ENCODE data around the gene TBX2.
A peak's percentile ranks its signal among the peaks of the same experiment; 100 is the strongest.
"Not testable (repeated sequence)": the region's sequence is repeated elsewhere in the genome, so short reads cannot be mapped to it uniquely, and the experiment has no call there.

Gene TBX2

GRCh38 chr17:61415374-61416210, 15.9 kb downstream of the TBX2 start:
- no peak for DNase-seq

- DNase-seq: no peak
Measured at GRCh38 chr17:61416211-61416539, 16.5 kb downstream of the TBX2 start.

DNA sequence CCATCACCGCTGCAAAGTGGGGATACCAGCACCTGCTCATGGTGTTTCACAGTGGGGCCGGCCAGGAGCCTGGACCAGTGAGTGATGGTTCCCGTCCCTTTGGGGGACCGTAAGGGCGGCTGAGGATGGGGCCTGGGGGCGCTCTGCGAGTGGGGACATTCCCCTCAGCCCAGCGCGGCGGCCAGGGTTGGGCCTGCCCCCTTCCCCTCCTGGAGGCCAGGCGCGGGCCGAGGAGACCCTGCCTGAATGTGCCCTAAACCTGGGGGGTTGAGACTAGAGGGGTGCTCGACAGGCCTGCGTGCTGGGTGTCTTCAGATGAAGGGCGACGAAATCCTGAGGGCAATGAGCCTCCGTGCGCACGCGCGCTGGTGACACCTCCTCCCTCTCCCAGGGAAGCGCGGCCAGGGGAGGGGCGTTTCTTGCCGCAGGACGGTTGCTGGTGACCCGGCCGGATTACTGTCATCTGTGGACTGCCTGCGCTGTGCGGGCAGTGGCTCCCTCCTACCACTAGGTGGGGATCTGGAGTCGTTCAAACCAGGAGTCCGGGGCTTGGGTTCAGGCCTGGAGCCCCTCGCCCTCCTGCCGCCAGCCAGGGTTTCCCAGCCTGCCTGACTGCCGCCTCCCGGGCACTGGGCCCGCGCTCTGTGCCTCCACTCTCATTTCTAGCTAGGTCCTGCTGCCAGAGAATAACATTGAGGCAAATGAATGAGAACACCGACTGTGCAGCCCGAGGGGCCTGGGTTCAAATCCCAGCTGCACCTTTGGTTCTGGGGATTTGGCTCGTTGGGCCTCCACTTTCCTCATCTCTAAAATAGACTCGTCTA, 17.1 kb downstream of the TBX2 start:
- peak; percentile 51 for DNase-seq

- no peak for DNase-seq
Measured at GRCh38 chr17:61418449-61418848, 18.8 kb downstream of the TBX2 start.

- DNase-seq: no peak
Measured at GRCh38 chr17:61419496-61420046, 19.9 kb downstream of the TBX2 start.

- DNase-seq: no peak
Measured at GRCh38 chr17:61420052-61420451, 20.4 kb downstream of the TBX2 start.

- no peak for DNase-seq
Measured at GRCh38 chr17:61420745-61421398, 21.2 kb downstream of the TBX2 start.

DNA sequence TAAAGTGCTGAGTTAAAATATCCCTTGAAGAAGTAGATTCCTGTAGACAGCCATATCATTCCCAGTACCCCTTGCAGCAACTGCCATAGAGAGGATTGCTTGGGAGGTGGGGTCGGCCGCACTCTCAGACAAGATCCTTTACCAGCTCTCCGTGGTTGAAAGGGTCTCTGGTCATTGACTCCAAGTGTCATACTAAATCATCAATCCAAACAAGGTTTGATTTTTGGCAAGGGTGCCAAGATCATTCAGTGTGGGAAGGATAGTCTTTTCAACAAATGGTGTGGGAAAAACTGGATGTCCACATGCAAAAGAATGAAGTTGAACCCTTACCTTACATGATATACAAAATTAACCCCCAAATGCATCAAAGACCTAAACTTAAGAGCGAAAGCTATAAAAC, 21.8 kb downstream of the TBX2 start:
- DNase-seq: no peak

- no peak for DNase-seq
Measured at GRCh38 chr17:61422116-61422799, 22.6 kb downstream of the TBX2 start.

DNA sequence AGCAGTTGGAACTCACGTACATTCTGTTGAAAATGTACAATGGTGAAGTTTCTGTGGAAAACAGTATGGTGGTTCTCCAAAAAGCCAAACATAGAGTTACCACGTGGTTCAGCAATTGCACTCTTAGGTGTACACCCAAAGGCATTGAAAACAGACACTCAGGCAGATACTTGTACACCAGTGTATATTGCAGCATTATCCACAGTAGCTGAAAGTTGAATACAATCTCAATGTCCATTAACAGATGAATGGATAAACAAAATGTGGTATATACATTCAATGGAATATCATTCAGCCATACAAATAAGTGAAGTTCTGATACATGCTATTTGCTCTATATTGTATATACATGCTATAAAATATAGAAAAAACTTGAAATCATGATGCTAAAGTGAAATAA, 23.2 kb downstream of the TBX2 start:
- DNase-seq: no peak

DNA sequence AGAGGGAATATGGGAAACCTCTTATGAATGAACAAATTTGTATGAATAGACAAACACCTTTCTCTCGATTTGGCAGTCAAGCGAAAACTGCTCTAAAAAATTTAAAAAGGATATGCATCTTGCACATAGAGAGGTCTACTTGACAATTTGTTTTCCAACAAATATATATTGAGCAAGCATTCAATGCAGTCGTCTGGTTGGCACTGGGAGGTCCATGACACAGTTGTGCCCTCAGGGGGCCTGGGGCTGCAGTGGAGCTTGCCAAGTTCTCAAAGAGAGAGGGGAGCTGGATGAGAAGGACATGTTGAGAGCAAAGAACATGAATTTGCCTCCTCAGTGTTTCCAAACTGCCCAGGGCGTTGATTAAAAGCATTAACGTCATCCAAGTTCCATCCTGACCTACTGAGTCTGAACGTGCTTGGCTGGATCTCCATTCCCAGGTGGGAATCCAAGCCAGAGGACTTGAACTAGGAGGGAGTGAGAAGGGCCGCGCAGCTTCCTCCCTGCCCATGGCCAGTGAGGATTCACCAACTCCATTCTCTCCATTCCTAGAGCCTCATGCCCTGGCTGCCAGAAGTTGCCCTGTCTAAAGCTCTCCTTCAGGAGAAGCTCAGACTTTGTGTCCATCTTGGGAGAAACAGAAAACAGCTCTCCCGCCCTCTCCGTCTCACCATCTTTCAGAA, 24.5 kb downstream of the TBX2 start:
- DNase-seq: no peak

- DNase-seq: no peak
Measured at GRCh38 chr17:61425682-61426481, 26.2 kb downstream of the TBX2 start.

GRCh38 chr17:61426482-61427304, 27.1 kb downstream of the TBX2 start:
- DNase-seq: no peak

GRCh38 chr17:61427567-61427966, 27.9 kb downstream of the TBX2 start:
- DNase-seq: no peak

DNA sequence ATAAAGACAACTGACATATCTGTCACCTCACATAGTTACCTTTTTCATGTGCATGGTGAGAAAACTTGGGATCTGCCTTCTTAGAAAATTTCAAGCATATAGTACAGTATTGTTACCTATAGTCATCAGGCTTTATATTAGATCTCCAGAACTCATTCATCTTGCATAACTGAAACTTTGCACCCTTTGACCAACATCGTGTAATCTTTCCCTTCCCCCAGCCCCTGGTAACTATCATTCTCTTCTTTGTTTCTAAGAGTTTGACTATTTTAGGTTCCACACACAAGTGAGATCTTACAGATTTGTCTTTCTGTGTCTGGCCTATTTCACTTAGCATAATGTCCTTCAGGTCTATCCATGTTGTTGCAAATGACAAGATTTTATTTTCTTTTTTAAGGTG, 29.6 kb downstream of the TBX2 start:
- no peak for DNase-seq

- DNase-seq: not testable (repeated sequence)
Measured at GRCh38 chr17:61429831-61430230, 30.2 kb downstream of the TBX2 start.

- DNase-seq: no peak
Measured at GRCh38 chr17:61431594-61432311, 32.1 kb downstream of the TBX2 start.

GRCh38 chr17:61436273-61436672, 36.6 kb downstream of the TBX2 start:
- DNase-seq: no peak

DNA sequence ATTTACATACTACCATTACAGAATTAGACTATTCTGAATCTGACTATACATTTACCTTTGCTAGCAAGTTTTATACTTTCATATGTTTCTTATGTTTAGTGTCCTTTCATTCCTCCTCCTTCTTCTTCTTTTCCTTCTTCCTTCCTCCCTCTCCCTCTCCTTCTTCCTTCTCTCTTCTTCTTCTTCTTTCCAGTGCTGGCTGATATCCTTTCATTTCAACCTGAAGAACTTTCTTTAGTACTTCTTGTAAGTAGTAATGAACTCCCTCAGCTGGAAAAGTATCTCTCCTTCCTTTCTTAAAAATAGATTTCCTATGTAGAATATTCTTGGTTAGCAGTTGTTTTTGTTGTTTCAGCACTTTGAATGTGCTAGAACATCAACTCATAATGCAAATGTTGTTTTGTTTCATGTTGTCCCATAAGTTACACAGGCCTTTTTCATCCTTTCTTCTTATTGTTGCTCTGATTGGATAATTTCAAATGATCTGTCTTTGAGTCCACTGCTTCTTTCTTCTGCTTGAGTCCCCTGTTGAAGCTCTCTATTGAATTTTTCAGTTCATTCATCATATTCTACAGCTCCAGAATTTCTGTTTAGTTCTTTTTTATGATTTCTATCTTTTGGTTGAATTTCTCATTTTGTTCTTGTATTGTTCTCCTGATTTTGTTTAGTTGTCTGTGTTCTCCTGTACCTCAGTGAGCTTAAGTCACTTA, 37.5 kb downstream of the TBX2 start:
- DNase-seq: no peak

Measured in CD4-positive, alpha-beta T cell treated with Interleukin-4 for 4 hours (primary cell).